Loucy (cell line): Measurements from ENCODE around the gene AKAP6.

Experiments
- EZH2phosphoT487 ChIP-seq: fragments of 200-600 bp; IDR thresholded peaks from 2 replicates; pipeline ENCODE4 v1.6.1; 2018; ENCODE audit warnings: antibody characterized with exemption, mild to moderate bottlenecking, moderate library complexity, borderline replicate concordance
- TF ChIP-seq, protein P1 (sequence below): fragments of 200-600 bp; sonication (generic); conservative IDR thresholded peaks from 2 replicates; pipeline ENCODE4 v1.5.1; 2014; ENCODE audit warnings: mild to moderate bottlenecking, antibody characterized with exemption, low read length

DNA sequence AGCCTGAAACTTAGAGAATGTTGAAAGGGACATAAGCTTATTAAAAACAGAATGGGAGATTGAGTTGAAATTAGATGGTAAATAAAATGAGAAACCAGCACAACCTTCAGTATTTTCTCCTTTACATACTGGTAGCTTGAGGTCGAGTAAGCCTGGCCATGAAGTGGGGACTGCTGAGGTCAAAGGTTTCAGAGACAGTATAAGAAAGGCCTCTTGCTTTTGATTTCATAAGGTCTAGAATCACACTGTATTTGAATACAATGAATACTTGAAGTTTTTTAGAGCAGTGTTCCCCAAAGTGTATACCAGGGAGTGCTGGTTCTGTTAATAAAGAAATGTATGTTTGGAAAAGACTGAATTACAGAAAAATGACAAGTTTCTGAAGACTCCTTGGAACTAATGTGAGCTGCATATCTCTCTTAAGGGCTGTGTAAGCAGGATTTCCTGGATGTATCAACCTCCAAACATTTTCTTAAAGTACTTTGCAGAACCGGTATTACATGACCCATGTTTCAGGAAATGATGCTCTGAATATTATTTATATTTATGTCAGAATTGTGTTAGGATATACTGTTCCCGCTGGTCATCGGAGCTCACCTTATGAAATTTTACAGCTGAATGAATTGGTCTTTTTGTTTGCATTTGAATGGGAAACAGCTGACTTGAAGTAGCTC, 85.0 kb downstream of the AKAP6 start:
- TF ChIP-seq, protein P1, sequence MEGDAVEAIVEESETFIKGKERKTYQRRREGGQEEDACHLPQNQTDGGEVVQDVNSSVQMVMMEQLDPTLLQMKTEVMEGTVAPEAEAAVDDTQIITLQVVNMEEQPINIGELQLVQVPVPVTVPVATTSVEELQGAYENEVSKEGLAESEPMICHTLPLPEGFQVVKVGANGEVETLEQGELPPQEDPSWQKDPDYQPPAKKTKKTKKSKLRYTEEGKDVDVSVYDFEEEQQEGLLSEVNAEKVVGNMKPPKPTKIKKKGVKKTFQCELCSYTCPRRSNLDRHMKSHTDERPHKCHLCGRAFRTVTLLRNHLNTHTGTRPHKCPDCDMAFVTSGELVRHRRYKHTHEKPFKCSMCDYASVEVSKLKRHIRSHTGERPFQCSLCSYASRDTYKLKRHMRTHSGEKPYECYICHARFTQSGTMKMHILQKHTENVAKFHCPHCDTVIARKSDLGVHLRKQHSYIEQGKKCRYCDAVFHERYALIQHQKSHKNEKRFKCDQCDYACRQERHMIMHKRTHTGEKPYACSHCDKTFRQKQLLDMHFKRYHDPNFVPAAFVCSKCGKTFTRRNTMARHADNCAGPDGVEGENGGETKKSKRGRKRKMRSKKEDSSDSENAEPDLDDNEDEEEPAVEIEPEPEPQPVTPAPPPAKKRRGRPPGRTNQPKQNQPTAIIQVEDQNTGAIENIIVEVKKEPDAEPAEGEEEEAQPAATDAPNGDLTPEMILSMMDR = no peak
- TF ChIP-seq EZH2phosphoT487 = no peak
